ENCODE measurements around the gene AP4E1. TPM values are rescaled to one million over a fixed set of nuclear protein-coding genes. Genes with fewer than 3 reads are reported as not detected.

AP4E1 gene
- total and polyA plus RNA-seq, 2 of the 4 experiments (the other 2 are of a cell fraction), result 3.1 to 6.8 TPM

DNA sequence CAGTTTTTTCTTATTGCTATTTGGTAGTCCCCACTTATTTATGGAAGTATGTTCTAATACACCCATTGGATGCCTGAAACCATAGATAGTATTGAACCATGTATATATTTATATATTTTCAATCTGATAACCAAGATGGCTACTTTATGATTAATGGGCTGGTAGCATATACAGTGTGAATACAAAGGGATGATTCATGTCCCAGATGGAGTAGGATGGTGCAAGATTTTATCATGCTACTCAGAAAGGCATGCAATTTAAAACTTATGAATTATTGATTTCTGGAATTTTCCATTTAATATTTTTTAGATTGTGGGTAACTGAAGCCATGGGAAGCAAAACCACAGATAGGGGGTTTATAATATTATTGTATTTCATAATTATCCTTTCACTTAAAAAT is 35.2 kb downstream of the AP4E1 start:
- Histone ChIP-seq H3K4me3 (ENCODE audit: insufficient read depth, low read depth, low read length) (no peak overlapping the region), H3K4ac (ENCODE audit: low read depth, low read length) (no peak overlapping the region)
- POLR2A ChIA-PET (ENCODE audit: unreplicated experiment), result no interaction called here

More for the DNA sequence above, 35.2 kb downstream of the AP4E1 start:
- no peak overlapping the region for H3K27ac ChIP-seq (ENCODE audit: insufficient read depth, low read length)
- no peak overlapping the region for H4K5ac ChIP-seq (ENCODE audit: low read depth, low read length)
- no peak overlapping the region for H2BK15ac ChIP-seq (ENCODE audit: low read depth, low read length)
- H2BK5ac ChIP-seq (ENCODE audit: low read depth, low read length, poor library complexity, severe bottlenecking), result no peak overlapping the region
- BruUV-seq (replicated peaks), result no TSS peak
- H3K23ac ChIP-seq (ENCODE audit: low read depth, low read length), result no peak overlapping the region
- H2BK20ac ChIP-seq (ENCODE audit: low read depth, low read length), result no peak overlapping the region
- in situ Hi-C loops (cut with MboI; ENCODE audit: low sequenced_read_pairs), result no loop called here
- no peak for ATAC-seq (ENCODE audit: low read depth)
- no peak overlapping the region for H2AK9ac ChIP-seq (replicated peaks; ENCODE audit: low read depth, low read length, poor library complexity)
- no peak overlapping the region for H3K9ac ChIP-seq (ENCODE audit: low read depth, low read length)
- no peak overlapping the region for H2AFZ ChIP-seq (replicated peaks; ENCODE audit: low read length, poor library complexity)
- no peak overlapping the region for H4K8ac ChIP-seq (ENCODE audit: low read depth in 2 of 2, low read length in 2 of 2)
- H3K14ac ChIP-seq (replicated peaks; ENCODE audit: low read depth, low read length), result no peak overlapping the region
- TF ChIP-seq CHD1 (IDR thresholded peaks at IDR 0.05; ENCODE audit: low read depth, low read length) (no peak), MAZ (IDR thresholded peaks at IDR 0.05; ENCODE audit: borderline replicate concordance, low read depth, low read length) (no peak), SMC3 (IDR thresholded peaks at IDR 0.05; ENCODE audit: low read depth, low read length) (no peak), NFE2L2 (IDR thresholded peaks at IDR 0.05; ENCODE audit: low read depth, low read length) (no peak), MXI1 (IDR thresholded peaks at IDR 0.05; ENCODE audit: borderline replicate concordance, low read depth, low read length) (no peak), RCOR1 (IDR thresholded peaks at IDR 0.05; ENCODE audit: insufficient replicate concordance, low read length) (no peak), MAFK (IDR thresholded peaks at IDR 0.05; ENCODE audit: low read depth, low read length) (no peak), CTCF (conservative IDR thresholded peaks at IDR 0.05; ENCODE audit: low read depth, low read length) (no peak), POLR2A (IDR thresholded peaks at IDR 0.05; ENCODE audit: low read depth, low read length) (no peak), RAD21 (IDR thresholded peaks at IDR 0.05; ENCODE audit: low read length) (no peak), CEBPB (IDR thresholded peaks at IDR 0.05; ENCODE audit: low read depth, low read length) (no peak; the same call in 1 of the 2 replicates), FOS (IDR thresholded peaks at IDR 0.05; ENCODE audit: low read depth, low read length) (no peak), BHLHE40 (IDR thresholded peaks at IDR 0.05; ENCODE audit: low read depth, low read length) (no peak), RFX5 (IDR thresholded peaks at IDR 0.05; ENCODE audit: low read depth, low read length) (no peak)
- TF ChIP-seq, protein P1, sequence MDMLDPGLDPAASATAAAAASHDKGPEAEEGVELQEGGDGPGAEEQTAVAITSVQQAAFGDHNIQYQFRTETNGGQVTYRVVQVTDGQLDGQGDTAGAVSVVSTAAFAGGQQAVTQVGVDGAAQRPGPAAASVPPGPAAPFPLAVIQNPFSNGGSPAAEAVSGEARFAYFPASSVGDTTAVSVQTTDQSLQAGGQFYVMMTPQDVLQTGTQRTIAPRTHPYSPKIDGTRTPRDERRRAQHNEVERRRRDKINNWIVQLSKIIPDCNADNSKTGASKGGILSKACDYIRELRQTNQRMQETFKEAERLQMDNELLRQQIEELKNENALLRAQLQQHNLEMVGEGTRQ (IDR thresholded peaks at IDR 0.05; ENCODE audit: low read depth, low read length), result no peak
- TF ChIP-seq, protein P2, sequence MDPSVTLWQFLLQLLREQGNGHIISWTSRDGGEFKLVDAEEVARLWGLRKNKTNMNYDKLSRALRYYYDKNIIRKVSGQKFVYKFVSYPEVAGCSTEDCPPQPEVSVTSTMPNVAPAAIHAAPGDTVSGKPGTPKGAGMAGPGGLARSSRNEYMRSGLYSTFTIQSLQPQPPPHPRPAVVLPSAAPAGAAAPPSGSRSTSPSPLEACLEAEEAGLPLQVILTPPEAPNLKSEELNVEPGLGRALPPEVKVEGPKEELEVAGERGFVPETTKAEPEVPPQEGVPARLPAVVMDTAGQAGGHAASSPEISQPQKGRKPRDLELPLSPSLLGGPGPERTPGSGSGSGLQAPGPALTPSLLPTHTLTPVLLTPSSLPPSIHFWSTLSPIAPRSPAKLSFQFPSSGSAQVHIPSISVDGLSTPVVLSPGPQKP (IDR thresholded peaks at IDR 0.05; ENCODE audit: borderline replicate concordance, low read depth, low read length), result no peak
- H3K18ac ChIP-seq (ENCODE audit: low read depth, low read length), result no peak overlapping the region
- H2AK5ac ChIP-seq (ENCODE audit: low read depth, low read length), result no peak overlapping the region
- 0 out of 2 replicates have a peak, but pooled peaks cover 4% of the 10 kb centered on the region for H3K4me1 ChIP-seq (ENCODE audit: control insufficient read depth, insufficient read depth, low read length)
- no peaks in the 10 kb centered on the region for H3K9me3 ChIP-seq (ENCODE audit: control insufficient read depth, insufficient read depth, low read length)
- H4K20me1 ChIP-seq (ENCODE audit: insufficient read depth, low read length), result no peaks in the 10 kb centered on the region
- H4K91ac ChIP-seq (ENCODE audit: insufficient read depth, low read depth, low read length), result no peak overlapping the region
- no peaks in the 10 kb centered on the region for H3K27me3 ChIP-seq (ENCODE audit: control insufficient read depth, insufficient read depth, low read length)
- H2BK120ac ChIP-seq (ENCODE audit: low read depth, low read length), result no peak overlapping the region
- CTCF ChIA-PET, result no interaction called here
- peak; percentile 33 for DNase-seq
- dilution Hi-C loops (cut with HindIII; ENCODE audit: low sequenced_read_pairs, unreplicated experiment), result no loop called here
- intact Hi-C loops (cut with micrococcal nuclease), result no loop called here
- H3K4me2 ChIP-seq (ENCODE audit: low read depth, low read length), result no peak overlapping the region
- no peaks in the 10 kb centered on the region for H3K9me1 ChIP-seq (ENCODE audit: insufficient read depth, low read length)
- peaks cover 0 to 3% of the 10 kb centered on the region in 2 experiments; a peak in 2 of 4 replicates for H3K79me1 ChIP-seq (ENCODE audit: low read depth in 1 of 2, low read length in 2 of 2)
- H3K56ac ChIP-seq (ENCODE audit: extremely low read depth, insufficient read depth, low read length), result no peak overlapping the region
- peaks cover 10% of the 10 kb centered on the region for H3K36me3 ChIP-seq (ENCODE audit: control insufficient read depth, insufficient read depth, low read length)

Data from IMR-90 (cell line).